GM10266 (cell line): Measurements from ENCODE around the gene MYL7.

ENCODE experiments used
- DNase-seq: peaks from one replicate; pipeline ENCODE4 v3.0.0; 2012; ENCODE audit errors: extremely low spot score
- CTCF ChIP-seq: IDR thresholded peaks from 2 replicates; pipeline ENCODE4 v1.5.1; 2012; ENCODE audit warnings: mild to moderate bottlenecking, low read depth; ENCODE audit not compliant: control insufficient read depth, insufficient read depth; ENCODE audit errors: missing control alignments

MYL7 gene

GRCh38 chr7:44097064-44097932 is 43.8 kb downstream of the MYL7 start:
- DNase-seq, result no peak
- no peak for TF ChIP-seq CTCF

- no peak for TF ChIP-seq CTCF
Measured at GRCh38 chr7:44096326-44096881, 44.7 kb downstream of the MYL7 start.

GRCh38 chr7:44095781-44096180 is 45.4 kb downstream of the MYL7 start:
- no peak for TF ChIP-seq CTCF
- no peak for DNase-seq

More at GRCh38 chr7:44096326-44096881, 44.7 kb downstream of the MYL7 start:
- DNase-seq, result no peak

- TF ChIP-seq CTCF, result no peak
Measured at GRCh38 chr7:44094883-44095592, 46.1 kb downstream of the MYL7 start.

GRCh38 chr7:44094365-44094764 is 46.8 kb downstream of the MYL7 start:
- TF ChIP-seq CTCF, result no peak
- no peak for DNase-seq

More at GRCh38 chr7:44094883-44095592, 46.1 kb downstream of the MYL7 start:
- DNase-seq, result no peak

- no peak for TF ChIP-seq CTCF
- DNase-seq, result no peak
Measured at GRCh38 chr7:44093102-44093641, 48.0 kb downstream of the MYL7 start.
